HepG2 (cell line): Measurements from ENCODE around the gene CTTNBP2NL. TPM values are rescaled to one million over a fixed set of nuclear protein-coding genes. Genes with fewer than 3 reads are reported as not detected.
A peak's percentile ranks its signal among the peaks of the same experiment; 100 is the strongest.

Experiments
- ATAC-seq: fragments of 200-7000 bp; cut with Tn5 transposase; 3 replicates; pipeline ENCODE4 v1.9.1; 2020; ENCODE audit warnings: mild to moderate bottlenecking, moderate library complexity
- BruUV-seq: library from RNA; stranded (reverse); fragments of 400-500 nt; replicated peaks from 2 replicates; lab custom pipeline; 2021; lab: Mats Ljungman, UMichigan
- CTCF ChIA-PET: fragments of 300-600 bp; formaldehyde crosslinking; extraction: SDS; loops from one replicate; lab custom pipeline; 2021; ENCODE audit warnings: low total read pairs, inconsistent platforms, low intra/inter-chr PET ratio; lab: Yijun Ruan, JAX
- POLR2A ChIA-PET: fragments of 350-600 bp; sonication (Branson Sonifier 250); formaldehyde crosslinking; loops from one replicate; lab custom pipeline; 2020; ENCODE audit warnings: antibody characterized with exemption, inconsistent platforms; lab: Yijun Ruan, JAX
- DNase-seq: peaks from one replicate; pipeline ENCODE4 v3.0.0-alpha.2; 2015; ENCODE audit warnings: low spot score
- FAIRE-seq: peaks from 3 replicates; lab custom pipeline; 2011; peaks lifted over from hg19 to GRCh38; lab: Jason Lieb, UNC
- H2AFZ ChIP-seq: one replicate; pipeline ENCODE4 v1.6.1; 2011; ENCODE audit warnings: low read length, inconsistent platforms
- H3K27ac ChIP-seq: fragments of 300-600 bp; 3 replicates; pipeline ENCODE4 v1.8.0; 2011; ENCODE audit warnings: mixed run types, mild to moderate bottlenecking, mixed read lengths, low read length, inconsistent platforms; ENCODE audit not compliant: insufficient read depth; ENCODE audit errors: extremely low read length
- H3K27me3 ChIP-seq, 2 experiments: fragments of 200-600 bp in 1 of 2; 2 replicates in 1 of 2; 3 replicates in 1 of 2; pipeline versions ENCODE4 v1.6.0 to v1.8.0; 2011; ENCODE audit warnings: low read length in 2 of 2, mild to moderate bottlenecking in 2 of 2, moderate library complexity in 2 of 2, inconsistent platforms in 1 of 2; ENCODE audit not compliant: insufficient read depth in 2 of 2, control insufficient read depth in 1 of 2
- H3K36me3 ChIP-seq, 2 experiments: fragments of 200-600 bp in 1 of 2; replicated peaks in 1 of 2; 2 replicates in 1 of 2; 3 replicates in 1 of 2; pipeline versions ENCODE4 v1.5.1 to v1.8.0; 2011; ENCODE audit warnings: low read length in 2 of 2, inconsistent platforms in 1 of 2; ENCODE audit not compliant: insufficient read depth in 2 of 2, control insufficient read depth in 1 of 2
- H3K4me1 ChIP-seq: 2 replicates; pipeline ENCODE4 v1.5.1; 2012; ENCODE audit warnings: low read length, inconsistent platforms; ENCODE audit not compliant: insufficient read depth
- H3K4me2 ChIP-seq: 2 replicates; pipeline ENCODE4 v1.6.0; 2011; ENCODE audit warnings: low read depth, low read length, inconsistent platforms
- H3K4me3 ChIP-seq, 3 experiments: fragments of 200-600 bp in 1 of 3; sonication (generic), shearing (Covaris generic) in 1 of 3; replicated peaks in 1 of 3; 2 replicates each; pipeline ENCODE4 v1.5.1; 2011 to 2016; ENCODE audit warnings: low read length in 3 of 3, inconsistent platforms in 2 of 3, low read depth in 2 of 3, mild to moderate bottlenecking in 2 of 3, control low read depth in 1 of 3, mixed read lengths in 1 of 3; ENCODE audit not compliant: insufficient read depth in 1 of 3
- H3K79me2 ChIP-seq: one replicate; pipeline ENCODE4 v1.6.1; 2011; ENCODE audit warnings: low read length, inconsistent platforms; ENCODE audit not compliant: insufficient read depth
- H3K9ac ChIP-seq: 2 replicates; pipeline ENCODE4 v1.6.0; 2011; ENCODE audit warnings: mild to moderate bottlenecking, low read depth, low read length, inconsistent platforms; ENCODE audit not compliant: insufficient read depth
- H3K9me3 ChIP-seq: 2 replicates; pipeline ENCODE4 v1.5.1; 2012; ENCODE audit warnings: mild to moderate bottlenecking, low read length
- H4K20me1 ChIP-seq: 2 replicates; pipeline ENCODE4 v1.6.0; 2011; ENCODE audit warnings: inconsistent platforms, mild to moderate bottlenecking, low read length, moderate library complexity; ENCODE audit not compliant: insufficient read depth
- HOXA5 ChIP-seq: sonication (generic); formaldehyde crosslinking; IDR thresholded peaks from 2 replicates; pipeline ENCODE4 v1.4.0; 2020; ENCODE audit warnings: missing genetic modification reagents
- KLF16 ChIP-seq, 2 experiments: sonication (generic) in 1 of 2; formaldehyde crosslinking in 1 of 2; IDR thresholded peaks; 2 replicates each; pipeline versions ENCODE4 v1.6.1 to v1.8.0; 2016 to 2023; ENCODE audit warnings: missing genetic modification reagents in 2 of 2, missing compliant biosample characterization in 1 of 2
- PAWR ChIP-seq: sonication (generic); formaldehyde crosslinking; IDR thresholded peaks from 2 replicates; pipeline ENCODE4 v1.4.0; 2020; ENCODE audit warnings: missing genetic modification reagents, mild to moderate bottlenecking, borderline replicate concordance
- SATB2 ChIP-seq: sonication (generic); formaldehyde crosslinking; IDR thresholded peaks from 2 replicates; pipeline ENCODE4 v1.5.0; 2020; ENCODE audit warnings: missing genetic modification reagents
- ZMYM4 ChIP-seq: sonication (generic); formaldehyde crosslinking; IDR thresholded peaks from 2 replicates; pipeline ENCODE4 v1.8.1; 2023; ENCODE audit warnings: mild to moderate bottlenecking, missing genetic modification reagents
- ZNF235 ChIP-seq: sonication (generic); formaldehyde crosslinking; IDR thresholded peaks from 2 replicates; pipeline ENCODE4 v1.8.1; 2023; ENCODE audit warnings: mild to moderate bottlenecking, missing genetic modification reagents, borderline replicate concordance
- ZNF33B ChIP-seq: sonication (generic); formaldehyde crosslinking; IDR thresholded peaks from 2 replicates; pipeline ENCODE4 v1.5.1; 2020; ENCODE audit warnings: mild to moderate bottlenecking, missing genetic modification reagents
- ZNF670 ChIP-seq: sonication (generic); formaldehyde crosslinking; IDR thresholded peaks from 2 replicates; pipeline ENCODE4 v1.8.0; 2022; ENCODE audit warnings: mild to moderate bottlenecking, missing genetic modification reagents, borderline replicate concordance
- ZNF777 ChIP-seq: sonication (generic); formaldehyde crosslinking; IDR thresholded peaks from 2 replicates; pipeline ENCODE4 v1.4.0; 2020; ENCODE audit warnings: missing genetic modification reagents
- ZNF891 ChIP-seq: sonication (generic); formaldehyde crosslinking; IDR thresholded peaks from 2 replicates; pipeline ENCODE4 v1.5.0; 2020; ENCODE audit warnings: mild to moderate bottlenecking, missing genetic modification reagents
- WGBS: methylation state at CpG from one replicate; pipeline ENCODE4 v1.1.6; 2017; ENCODE audit warnings: low lambda C conversion rate; 5-methylcytosine and 5-hydroxymethylcytosine counted together
- in situ Hi-C: cut with HindIII; loops from 2 replicates; pipeline ENCODE4 v1.10.0; 2017; ENCODE audit warnings: low pct_unique_long_range_greater_than_20kb; ENCODE audit not compliant: extremely low pct_ligation_motif_present
- intact Hi-C: fragments of 100-400 bp; cut with micrococcal nuclease; formaldehyde crosslinking; loops from one replicate; pipeline ENCODE4 v1.10.0; 2022; ENCODE audit not compliant: unreplicated experiment
- polyA plus RNA-seq, 8 experiments: library from polyadenylated mRNA; depleted of rRNA in 3 of 8; stranded (reverse) in 7 of 8; unstranded in 1 of 8; fragments of >200 nt; fragmentation: Illumina TruSeq in 4 of 8; extraction: Trizol in 4 of 8; gene quantifications; 2 replicates each; pipeline versions ENCODE4 v1.2.1 to v1.2.3, GENCODE V29; 2011 to 2016; ENCODE audit warnings: low read depth in 4 of 8, missing spikeins in 1 of 8, mixed read lengths in 1 of 8; ENCODE audit not compliant: insufficient read depth in 1 of 8
- total RNA-seq, 5 experiments: library from RNA; depleted of rRNA; stranded (reverse); fragments of >200 nt; fragmentation: Illumina TruSeq; extraction: Trizol; gene quantifications; 2 replicates each; pipeline ENCODE4 v1.2.3, GENCODE V29; 2016; ENCODE audit warnings: low read depth in 1 of 5
- TF ChIP-seq, protein P1 (sequence below): sonication (generic); formaldehyde crosslinking; IDR thresholded peaks from 2 replicates; pipeline ENCODE4 v1.8.1; 2023; ENCODE audit warnings: mild to moderate bottlenecking, missing genetic modification reagents
- TF ChIP-seq, protein P2 (sequence below): sonication (generic); formaldehyde crosslinking; IDR thresholded peaks from 2 replicates; pipeline ENCODE4 v1.5.0; 2020; ENCODE audit warnings: mild to moderate bottlenecking, low read depth, missing genetic modification reagents, borderline replicate concordance
- TF ChIP-seq, protein P3 (sequence below): sonication (generic); formaldehyde crosslinking; IDR thresholded peaks from 2 replicates; pipeline ENCODE4 v1.5.0; 2020; ENCODE audit warnings: mild to moderate bottlenecking, missing genetic modification reagents
- TF ChIP-seq, protein P4 (sequence below): sonication (generic); formaldehyde crosslinking; IDR thresholded peaks from 2 replicates; pipeline ENCODE4 v1.5.1; 2020; ENCODE audit warnings: missing genetic modification reagents, mild to moderate bottlenecking, borderline replicate concordance
- TF ChIP-seq, protein P5 (sequence below): sonication (generic); formaldehyde crosslinking; IDR thresholded peaks from 2 replicates; pipeline ENCODE4 v1.5.0; 2020; ENCODE audit warnings: mild to moderate bottlenecking, missing genetic modification reagents

Gene CTTNBP2NL
- total and polyA plus RNA-seq, 2 of the 13 experiments (the other 11 are each of a cell fraction or from before 2014, with no cell fraction given), result 2.1 to 4.1 TPM

DNA sequence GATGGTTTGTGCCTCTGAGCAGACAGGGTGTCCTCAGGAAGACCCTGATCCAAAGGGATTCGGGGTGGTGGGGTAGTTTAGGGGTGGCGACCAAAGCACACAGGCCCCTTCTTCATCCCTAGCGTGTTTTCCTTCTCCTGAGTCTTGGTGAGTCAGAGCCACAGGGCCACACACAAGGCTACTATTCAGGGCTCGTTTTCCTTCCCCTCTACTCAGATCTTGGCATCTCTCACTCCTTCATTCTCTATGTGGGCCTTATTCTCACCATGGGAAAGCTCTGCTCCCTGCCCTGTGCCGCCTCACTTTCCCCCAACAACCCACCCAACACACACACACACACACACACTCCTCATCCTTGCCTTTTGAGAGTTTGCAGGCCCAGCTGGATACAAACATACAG lies 69.1 kb downstream of the CTTNBP2NL start (continued):
- TF ChIP-seq, protein P1, sequence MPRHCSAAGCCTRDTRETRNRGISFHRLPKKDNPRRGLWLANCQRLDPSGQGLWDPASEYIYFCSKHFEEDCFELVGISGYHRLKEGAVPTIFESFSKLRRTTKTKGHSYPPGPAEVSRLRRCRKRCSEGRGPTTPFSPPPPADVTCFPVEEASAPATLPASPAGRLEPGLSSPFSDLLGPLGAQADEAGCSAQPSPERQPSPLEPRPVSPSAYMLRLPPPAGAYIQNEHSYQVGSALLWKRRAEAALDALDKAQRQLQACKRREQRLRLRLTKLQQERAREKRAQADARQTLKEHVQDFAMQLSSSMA, result no peak
- no peak for TF ChIP-seq HOXA5 (CRISPR knock-in tag)
- TF ChIP-seq, protein P2, sequence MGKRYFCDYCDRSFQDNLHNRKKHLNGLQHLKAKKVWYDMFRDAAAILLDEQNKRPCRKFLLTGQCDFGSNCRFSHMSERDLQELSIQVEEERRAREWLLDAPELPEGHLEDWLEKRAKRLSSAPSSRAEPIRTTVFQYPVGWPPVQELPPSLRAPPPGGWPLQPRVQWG (CRISPR knock-in tag), result no peak

DNA sequence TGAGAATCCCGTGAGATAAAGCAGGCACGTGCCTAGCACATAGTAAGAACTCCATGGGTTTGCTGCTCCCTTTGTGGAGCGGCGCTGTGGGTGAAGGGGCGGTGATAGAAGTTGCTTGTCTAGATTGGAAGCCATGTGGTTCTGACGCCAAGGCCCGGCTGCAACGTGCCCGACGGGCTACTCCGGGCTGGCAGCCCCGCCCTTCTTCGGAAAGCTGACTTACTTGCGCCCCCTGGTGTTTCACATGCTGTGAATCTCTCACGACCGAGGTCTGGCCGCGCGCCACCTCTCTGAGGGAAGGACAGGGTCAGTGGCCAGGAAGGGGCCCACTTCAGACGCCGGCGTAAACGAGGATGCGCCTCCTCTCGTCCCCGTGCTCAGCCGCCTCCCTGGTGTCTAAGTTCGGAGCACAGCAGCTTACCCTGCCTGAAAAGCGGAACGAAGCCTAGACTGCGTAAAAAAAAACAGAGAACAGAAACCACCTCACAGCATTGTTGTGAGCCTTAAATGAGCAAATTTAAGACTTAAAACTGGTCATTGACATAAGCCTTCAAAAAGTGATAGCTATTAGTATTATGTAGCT lies 70.2 kb downstream of the CTTNBP2NL start:
- intact Hi-C loops (loop anchor here (1.0 kb wide), 1 partner anchor 75 kb away; no protein-coding TSS in a partner anchor), in situ Hi-C loops (no loop called here)
- Histone ChIP-seq H3K9ac (0 out of 2 replicates have a peak overlapping the region, but pooled peaks have one; percentile 1), H3K4me1 (peaks cover 33% of the 10 kb centered on the region), H3K27me3 (peaks cover 0 to 3% of the 10 kb centered on the region in 2 experiments; a peak in 1 of 5 replicates), H3K36me3 (no peaks in the 10 kb centered on the region), H4K20me1 (no peaks in the 10 kb centered on the region), H3K4me3 (peak overlapping the region in 1 of 3 experiments; percentile 41; a peak in 2 of 6 replicates), H3K4me2 (peak overlapping the region; percentile 77), H3K9me3 (no peaks in the 10 kb centered on the region), H2AFZ (no peak overlapping the region), H3K79me2 (no peaks in the 10 kb centered on the region), H3K27ac (no peak overlapping the region)
- ATAC-seq, result peak; percentile 92
- CTCF ChIA-PET, result interaction anchor here (0.9 to 3.1 kb wide), 5 partner anchors 70 to 107 kb away, joined by 3 to 66 read pairs (median 6); partner anchors contain the start of gene CTTNBP2NL
- WGBS, result 7% methylated on average over 8 of the region's 31 CpGs
- BruUV-seq, result no TSS peak
- peak; percentile 65 for FAIRE-seq
- DNase-seq, result peak; percentile 82
- POLR2A ChIA-PET, result interaction anchor here (1.3 kb wide), 1 partner anchor 75 kb away, joined by 4 read pairs; no protein-coding TSS in a partner anchor
- TF ChIP-seq ZNF235 (CRISPR knock-in tag), result no peak
- TF ChIP-seq KLF16 (CRISPR knock-in tag; IDR thresholded peaks at IDR 0.05), result peak in 1 of 2 experiments; percentile 79; a peak in 2 of 4 replicates
- no peak for TF ChIP-seq SATB2
- peak; percentile 80; the same call in 1 of the 2 replicates for TF ChIP-seq ZNF777 (CRISPR knock-in tag)
- TF ChIP-seq, protein P3, sequence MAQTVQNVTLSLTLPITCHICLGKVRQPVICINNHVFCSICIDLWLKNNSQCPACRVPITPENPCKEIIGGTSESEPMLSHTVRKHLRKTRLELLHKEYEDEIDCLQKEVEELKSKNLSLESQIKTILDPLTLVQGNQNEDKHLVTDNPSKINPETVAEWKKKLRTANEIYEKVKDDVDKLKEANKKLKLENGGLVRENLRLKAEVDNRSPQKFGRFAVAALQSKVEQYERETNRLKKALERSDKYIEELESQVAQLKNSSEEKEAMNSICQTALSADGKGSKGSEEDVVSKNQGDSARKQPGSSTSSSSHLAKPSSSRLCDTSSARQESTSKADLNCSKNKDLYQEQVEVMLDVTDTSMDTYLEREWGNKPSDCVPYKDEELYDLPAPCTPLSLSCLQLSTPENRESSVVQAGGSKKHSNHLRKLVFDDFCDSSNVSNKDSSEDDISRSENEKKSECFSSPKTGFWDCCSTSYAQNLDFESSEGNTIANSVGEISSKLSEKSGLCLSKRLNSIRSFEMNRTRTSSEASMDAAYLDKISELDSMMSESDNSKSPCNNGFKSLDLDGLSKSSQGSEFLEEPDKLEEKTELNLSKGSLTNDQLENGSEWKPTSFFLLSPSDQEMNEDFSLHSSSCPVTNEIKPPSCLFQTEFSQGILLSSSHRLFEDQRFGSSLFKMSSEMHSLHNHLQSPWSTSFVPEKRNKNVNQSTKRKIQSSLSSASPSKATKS (CRISPR knock-in tag), result no peak
- peak; percentile 41; the same call in 1 of the 2 replicates for TF ChIP-seq ZMYM4 (CRISPR knock-in tag)
- TF ChIP-seq, protein P4, sequence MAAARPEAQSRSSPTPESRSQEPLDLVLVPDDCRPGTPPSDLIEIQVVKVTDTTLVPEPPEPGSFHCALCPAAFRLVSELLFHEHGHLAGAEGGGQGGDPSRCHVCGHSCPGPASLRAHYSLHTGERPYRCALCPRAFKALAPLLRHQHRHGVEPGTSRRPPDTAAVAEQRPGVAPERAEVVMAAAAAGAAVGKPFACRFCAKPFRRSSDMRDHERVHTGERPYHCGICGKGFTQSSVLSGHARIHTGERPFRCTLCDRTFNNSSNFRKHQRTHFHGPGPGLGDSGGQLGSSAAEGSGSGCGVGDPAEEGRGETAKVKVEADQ (CRISPR knock-in tag), result no peak
- TF ChIP-seq ZNF670 (CRISPR knock-in tag), result no peak; the same call in 1 of the 2 replicates
- no peak for TF ChIP-seq ZNF891 (CRISPR knock-in tag)
- TF ChIP-seq PAWR (CRISPR knock-in tag), result no peak
- TF ChIP-seq, protein P5, sequence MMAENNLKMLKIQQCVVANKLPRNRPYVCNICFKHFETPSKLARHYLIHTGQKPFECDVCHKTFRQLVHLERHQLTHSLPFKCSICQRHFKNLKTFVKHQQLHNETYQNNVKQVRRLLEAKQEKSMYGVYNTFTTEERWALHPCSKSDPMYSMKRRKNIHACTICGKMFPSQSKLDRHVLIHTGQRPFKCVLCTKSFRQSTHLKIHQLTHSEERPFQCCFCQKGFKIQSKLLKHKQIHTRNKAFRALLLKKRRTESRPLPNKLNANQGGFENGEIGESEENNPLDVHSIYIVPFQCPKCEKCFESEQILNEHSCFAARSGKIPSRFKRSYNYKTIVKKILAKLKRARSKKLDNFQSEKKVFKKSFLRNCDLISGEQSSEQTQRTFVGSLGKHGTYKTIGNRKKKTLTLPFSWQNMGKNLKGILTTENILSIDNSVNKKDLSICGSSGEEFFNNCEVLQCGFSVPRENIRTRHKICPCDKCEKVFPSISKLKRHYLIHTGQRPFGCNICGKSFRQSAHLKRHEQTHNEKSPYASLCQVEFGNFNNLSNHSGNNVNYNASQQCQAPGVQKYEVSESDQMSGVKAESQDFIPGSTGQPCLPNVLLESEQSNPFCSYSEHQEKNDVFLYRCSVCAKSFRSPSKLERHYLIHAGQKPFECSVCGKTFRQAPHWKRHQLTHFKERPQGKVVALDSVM (CRISPR knock-in tag), result no peak
- TF ChIP-seq ZNF33B (CRISPR knock-in tag), result 0 out of 2 replicates have a peak, but pooled peaks have one; percentile 52
